CD14-positive monocyte (primary cell): ENCODE measurements around the gene HOXD13. TPM values are rescaled to one million over a fixed set of nuclear protein-coding genes. Genes with fewer than 3 reads are reported as not detected.

Experiments
- DNase-seq, 3 donors: peaks; one replicate each; pipeline ENCODE4 v3.0.0-alpha.2; 2011 to 2022
- H2AFZ ChIP-seq: 2 replicates; pipeline ENCODE4 v1.6.0; 2012; ENCODE audit warnings: mild to moderate bottlenecking, low read depth, low read length, inconsistent platforms; ENCODE audit not compliant: insufficient read depth, poor library complexity, severe bottlenecking
- H3K27ac ChIP-seq, 2 donors: 1 replicate in 1 of 2; 2 replicates in 1 of 2; pipeline ENCODE4 v1.5.1; 2012 to 2013; ENCODE audit warnings: low read length in 2 of 2, control low read depth in 1 of 2, inconsistent platforms in 1 of 2, low read depth in 1 of 2, mild to moderate bottlenecking in 1 of 2
- H3K27me3 ChIP-seq, 2 donors: one replicate each; pipeline versions ENCODE4 v1.6.0 to v1.6.1; 2011 to 2013; ENCODE audit warnings: low read length in 2 of 2; ENCODE audit not compliant: control insufficient read depth in 2 of 2, insufficient read depth in 2 of 2
- H3K36me3 ChIP-seq, 2 donors: replicated peaks in 1 of 2; 1 replicate in 1 of 2; 2 replicates in 1 of 2; pipeline versions ENCODE4 v1.5.1 to v1.6.1; 2012 to 2013; ENCODE audit warnings: low read length in 2 of 2, control low read depth in 1 of 2, inconsistent platforms in 1 of 2, mild to moderate bottlenecking in 1 of 2; ENCODE audit not compliant: insufficient read depth in 2 of 2, control insufficient read depth in 1 of 2
- H3K4me1 ChIP-seq, 2 donors: 1 replicate in 1 of 2; 2 replicates in 1 of 2; pipeline versions ENCODE4 v1.5.1 to v1.6.1; 2012 to 2013; ENCODE audit warnings: low read length in 2 of 2, control low read depth in 1 of 2, inconsistent platforms in 1 of 2, mild to moderate bottlenecking in 1 of 2, moderate library complexity in 1 of 2; ENCODE audit not compliant: insufficient read depth in 2 of 2, control insufficient read depth in 1 of 2
- H3K4me2 ChIP-seq: replicated peaks from 2 replicates; pipeline ENCODE3; 2012; ENCODE audit warnings: low read length, moderate library complexity, mild to moderate bottlenecking; ENCODE audit not compliant: poor library complexity, severe bottlenecking; ENCODE audit errors: extremely low read depth
- H3K4me3 ChIP-seq, 3 experiments: fragments of 200-600 bp in 1 of 3; sonication (generic) in 1 of 3; replicated peaks in 1 of 3; 1 replicate in 2 of 3; 2 replicates in 1 of 3; pipeline ENCODE4 v1.5.1; 2011 to 2013; ENCODE audit warnings: low read length in 3 of 3, mild to moderate bottlenecking in 3 of 3, control low read depth in 2 of 3, low read depth in 2 of 3, inconsistent platforms in 1 of 3, moderate library complexity in 1 of 3
- H3K79me2 ChIP-seq: 2 replicates; pipeline ENCODE4 v1.6.0; 2012; ENCODE audit warnings: mild to moderate bottlenecking, control low read depth, inconsistent platforms, low read length, moderate library complexity; ENCODE audit not compliant: insufficient read depth
- H3K9ac ChIP-seq: 2 replicates; pipeline ENCODE4 v1.6.0; 2017; ENCODE audit warnings: low read length, mild to moderate bottlenecking; ENCODE audit not compliant: insufficient read depth, poor library complexity, severe bottlenecking
- H3K9me3 ChIP-seq, 2 donors: replicated peaks in 1 of 2; 1 replicate in 1 of 2; 2 replicates in 1 of 2; pipeline versions ENCODE4 v1.5.1 to v1.6.1; 2012 to 2013; ENCODE audit warnings: low read length in 2 of 2, control low read depth in 1 of 2; ENCODE audit not compliant: control insufficient read depth in 1 of 2, insufficient read depth in 1 of 2
- H4K20me1 ChIP-seq: 2 replicates; pipeline ENCODE4 v1.6.0; 2012; ENCODE audit warnings: mild to moderate bottlenecking, low read length, control low read depth, moderate library complexity; ENCODE audit not compliant: insufficient read depth
- H3K27ac Mint-ChIP-seq, 7 donors: one replicate each; pipeline ENCODE4 v1.8.0; 2020; ENCODE audit warnings: mild to moderate bottlenecking in 7 of 7, mixed read lengths in 7 of 7, moderate library complexity in 6 of 7, inconsistent platforms in 2 of 7
- H3K27me3 Mint-ChIP-seq, 3 donors: one replicate each; pipeline ENCODE4 v1.8.0; 2021 to 2022; ENCODE audit warnings: low read depth in 3 of 3, mild to moderate bottlenecking in 3 of 3, mixed read lengths in 3 of 3, moderate library complexity in 3 of 3, inconsistent platforms in 1 of 3
- H3K36me3 Mint-ChIP-seq, 2 donors: one replicate each; pipeline ENCODE4 v1.8.0; 2020; ENCODE audit warnings: mixed read lengths in 2 of 2, inconsistent platforms in 1 of 2, mild to moderate bottlenecking in 1 of 2
- H3K4me1 Mint-ChIP-seq: one replicate; pipeline ENCODE4 v1.8.0; 2020; ENCODE audit warnings: mild to moderate bottlenecking, mixed read lengths
- H3K4me3 Mint-ChIP-seq, 2 donors: one replicate each; pipeline ENCODE4 v1.8.0; 2020; ENCODE audit warnings: mild to moderate bottlenecking in 2 of 2, mixed read lengths in 2 of 2, moderate library complexity in 1 of 2
- H3K9me3 Mint-ChIP-seq, 7 donors: one replicate each; pipeline ENCODE4 v1.8.0; 2020 to 2022; ENCODE audit warnings: mixed read lengths in 7 of 7, mild to moderate bottlenecking in 6 of 7, moderate library complexity in 6 of 7, inconsistent platforms in 2 of 7
- WGBS: methylation state at CpG from one replicate; pipeline ENCODE4 v1.1.5; 2013; ENCODE audit warnings: missing lambda C conversion rate; ENCODE audit not compliant: insufficient coverage; 5-methylcytosine and 5-hydroxymethylcytosine counted together
- intact Hi-C, 2 donors: fragments of 100-400 bp; cut with micrococcal nuclease; formaldehyde crosslinking; loops; one replicate each; pipeline versions ENCODE4 v1.15.0 to v1.15.1; 2023
- polyA minus RNA-seq: library from RNA; depleted of rRNA, polyadenylated mRNA; stranded (reverse); fragments of >200 nt; gene quantifications from 2 replicates; pipeline ENCODE4 v1.2.3, GENCODE V29; 2012
- polyA plus RNA-seq, 3 donors: library from polyadenylated mRNA; depleted of rRNA in 1 of 3; unstranded in 2 of 3; stranded (reverse) in 1 of 3; fragments of 300-500 nt in 2 of 3; fragments of >200 nt in 1 of 3; fragmentation: Illumina TruSeq in 2 of 3; gene quantifications; 1 replicate in 2 of 3; 2 replicates in 1 of 3; pipeline ENCODE4 v1.2.3, GENCODE V29; 2012 to 2021
- total RNA-seq, 12 experiments: library from RNA in 1 of 12; stranded (reverse) in 1 of 12; fragments of 120-200 nt in 1 of 12; gene quantifications; one replicate each; pipeline ENCODE4 v1.2.4 and lab custom pipeline; 2013 to 2026; ENCODE audit warnings: mixed read lengths in 6 of 12, inconsistent platforms in 1 of 12
- TF ChIP-seq, protein P1 (sequence below): fragments of 200-600 bp; IDR thresholded peaks from one replicate; pipeline ENCODE4 v1.8.0; 2022; ENCODE audit warnings: antibody characterized with exemption, mild to moderate bottlenecking

The HOXD13 gene
- total RNA-seq (2013) = not detected
- not detected for polyA plus RNA-seq
- polyA minus RNA-seq = not detected in 2 replicates
- total RNA-seq (lab: John Stamatoyannopoulos, UW) = 0 to 1.7 (median 0) reads per million in 11 experiments

DNA sequence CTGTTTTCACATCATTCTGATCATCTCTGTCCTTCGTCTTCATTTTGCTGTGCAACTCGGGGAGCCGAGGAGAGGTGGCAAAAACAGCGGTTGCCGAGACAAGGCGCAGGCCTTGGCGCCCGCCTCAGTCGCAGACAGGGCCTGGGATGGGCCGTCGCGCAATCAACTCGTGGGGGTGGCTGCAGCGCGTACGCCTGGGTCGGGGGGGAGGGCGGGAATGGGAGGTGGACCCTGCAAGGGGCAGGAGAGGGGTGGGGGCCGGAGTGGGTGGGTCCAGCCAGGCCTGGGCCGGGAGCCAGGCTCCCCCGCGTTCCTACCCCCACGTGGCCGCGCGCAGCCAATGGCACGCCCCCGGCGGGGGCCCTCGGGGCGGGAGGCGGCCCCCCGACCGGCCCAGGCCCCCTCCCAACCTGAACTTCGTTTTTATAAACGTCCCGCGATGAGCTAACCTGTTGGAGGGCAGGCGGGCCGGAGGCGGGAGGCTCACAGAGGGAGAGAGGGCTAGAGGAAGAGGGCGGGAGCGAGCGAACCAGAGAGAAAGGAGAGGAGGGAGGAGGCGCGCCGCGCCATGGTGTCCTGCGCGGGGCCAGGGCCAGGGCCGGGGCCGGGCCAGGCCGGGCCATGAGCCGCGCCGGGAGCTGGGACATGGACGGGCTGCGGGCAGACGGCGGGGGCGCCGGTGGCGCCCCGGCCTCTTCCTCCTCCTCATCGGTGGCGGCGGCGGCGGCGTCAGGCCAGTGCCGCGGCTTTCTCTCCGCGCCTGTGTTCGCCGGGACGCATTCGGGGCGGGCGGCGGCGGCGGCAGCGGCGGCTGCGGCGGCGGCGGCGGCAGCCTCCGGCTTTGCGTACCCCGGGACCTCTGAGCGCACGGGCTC, at the start of gene HOXD13:
HOXD13 (plus strand) TSS at position 452 of the 875 bp plus-strand sequence; CDS start at position 622, 170 bp downstream.
- no peaks in the 10 kb centered on the region for H4K20me1 ChIP-seq
- H3K27me3 ChIP-seq = peaks cover 91 to 94% of the 10 kb centered on the region in 2 donors
- Mint-ChIP-seq H3K36me3 (peaks cover 0 to 13% of the 10 kb centered on the region in 2 donors), H3K9me3 (peaks cover 0 to 40% (median 24%) of the 10 kb centered on the region in 7 donors), H3K27me3 (peaks cover 92 to 97% (median 95%) of the 10 kb centered on the region in 3 donors), H3K4me3 (peak within 1 kb of the TSS in 1 of 2 donors; percentile 98), H3K27ac (peak within 1 kb of the TSS in 2 of 7 donors; percentile 37 to 57), H3K4me1 (peaks cover 36% of the 10 kb centered on the region)
- peak within 1 kb of the TSS; percentile 43 for H3K4me2 ChIP-seq
- H3K9me3 ChIP-seq = peaks cover 0 to 82% of the 10 kb centered on the region in 2 donors
- no peak within 1 kb of the TSS for H3K9ac ChIP-seq
- H3K27ac ChIP-seq = no peak within 1 kb of the TSS
- WGBS = 3% methylated on average over 81 of the region's 95 CpGs
- H3K4me1 ChIP-seq = peaks cover 26 to 33% of the 10 kb centered on the region in 2 donors
- no peaks in the 10 kb centered on the region for H3K79me2 ChIP-seq
- peak within 1 kb of the TSS in 1 of 3 experiments; percentile 16 for H3K4me3 ChIP-seq
- intact Hi-C loops = loop anchor here (10.0 kb wide), 2 partner anchors 408 to 1758 kb away; partner anchors contain the start of gene SP9 (in 1 of the 2)
- no peaks in the 10 kb centered on the region for H3K36me3 ChIP-seq
- TF ChIP-seq, protein P1, sequence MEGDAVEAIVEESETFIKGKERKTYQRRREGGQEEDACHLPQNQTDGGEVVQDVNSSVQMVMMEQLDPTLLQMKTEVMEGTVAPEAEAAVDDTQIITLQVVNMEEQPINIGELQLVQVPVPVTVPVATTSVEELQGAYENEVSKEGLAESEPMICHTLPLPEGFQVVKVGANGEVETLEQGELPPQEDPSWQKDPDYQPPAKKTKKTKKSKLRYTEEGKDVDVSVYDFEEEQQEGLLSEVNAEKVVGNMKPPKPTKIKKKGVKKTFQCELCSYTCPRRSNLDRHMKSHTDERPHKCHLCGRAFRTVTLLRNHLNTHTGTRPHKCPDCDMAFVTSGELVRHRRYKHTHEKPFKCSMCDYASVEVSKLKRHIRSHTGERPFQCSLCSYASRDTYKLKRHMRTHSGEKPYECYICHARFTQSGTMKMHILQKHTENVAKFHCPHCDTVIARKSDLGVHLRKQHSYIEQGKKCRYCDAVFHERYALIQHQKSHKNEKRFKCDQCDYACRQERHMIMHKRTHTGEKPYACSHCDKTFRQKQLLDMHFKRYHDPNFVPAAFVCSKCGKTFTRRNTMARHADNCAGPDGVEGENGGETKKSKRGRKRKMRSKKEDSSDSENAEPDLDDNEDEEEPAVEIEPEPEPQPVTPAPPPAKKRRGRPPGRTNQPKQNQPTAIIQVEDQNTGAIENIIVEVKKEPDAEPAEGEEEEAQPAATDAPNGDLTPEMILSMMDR = no peak
- no peak for DNase-seq
- H2AFZ ChIP-seq = no peak within 1 kb of the TSS

DNA sequence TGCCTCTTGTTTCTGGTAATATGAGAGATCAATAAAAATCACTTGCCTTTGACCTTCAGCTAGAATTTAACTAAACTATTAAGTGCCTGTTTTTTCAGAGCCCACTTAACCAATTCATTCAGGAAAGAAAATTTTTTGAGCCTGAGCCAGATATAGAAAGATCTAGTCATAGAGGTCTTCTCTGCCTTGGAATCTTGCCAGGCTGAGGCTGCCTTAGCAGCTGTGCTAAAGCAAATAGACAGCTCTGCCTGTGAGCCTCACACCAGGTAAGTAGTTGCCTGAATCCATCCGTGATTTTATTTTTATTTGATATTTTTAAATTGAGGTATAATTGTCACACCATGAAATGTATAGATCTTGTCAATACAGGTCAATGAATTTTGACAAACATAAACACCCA, 36.1 kb upstream of the HOXD13 start:
- Histone ChIP-seq H4K20me1 (no peaks in the 10 kb centered on the region), H3K9ac (no peak overlapping the region), H3K4me2 (no peak overlapping the region), H2AFZ (no peak overlapping the region), H3K27me3 (peaks cover 28 to 47% of the 10 kb centered on the region in 2 donors), H3K27ac (no peak overlapping the region), H3K9me3 (no peaks in the 10 kb centered on the region), H3K4me1 (no peaks in the 10 kb centered on the region), H3K79me2 (no peaks in the 10 kb centered on the region), H3K36me3 (no peaks in the 10 kb centered on the region), H3K4me3 (no peak overlapping the region)
- Mint-ChIP-seq H3K27ac (no peak overlapping the region), H3K36me3 (no peaks in the 10 kb centered on the region), H3K4me1 (no peaks in the 10 kb centered on the region), H3K4me3 (peak overlapping the region in 1 of 2 donors; percentile 5), H3K9me3 (peaks cover 0 to 2% (median 0%) of the 10 kb centered on the region in 7 donors), H3K27me3 (peaks cover 27 to 42% (median 28%) of the 10 kb centered on the region in 3 donors)
- no peak for DNase-seq
- TF ChIP-seq, protein P1 = no peak
- WGBS = no CpG with 5 or more reads among the region's 1 CpG
- intact Hi-C loops = no loop called here
